ENCODE results near the gene RABGAP1L. TPM values are rescaled to one million over a fixed set of nuclear protein-coding genes. Genes with fewer than 3 reads are reported as not detected.

The RABGAP1L gene
- total and polyA plus RNA-seq, 2 of the 8 experiments (the other 6 are each of a cell fraction or from before 2014, with no cell fraction given), result 33.3 to 156 TPM

GRCh38 chr1:174606471-174606870 lies 447.2 kb downstream of the RABGAP1L start:
- no peak for DNase-seq (ENCODE audit: low read depth in 1 of 2, low spot score in 2 of 2)
- H2BK120ac ChIP-seq (replicated peaks; ENCODE audit: low read depth, low read length), result no peak overlapping the region
- no peak overlapping the region for H2BK5ac ChIP-seq (ENCODE audit: low read depth, low read length)
- H4K5ac ChIP-seq (ENCODE audit: insufficient read length, low read depth, low read length), result no peak overlapping the region
- no peak overlapping the region for H4K8ac ChIP-seq (ENCODE audit: extremely low read depth, insufficient read depth, low read length)
- no peaks in the 10 kb centered on the region for H3K4me1 ChIP-seq (replicated peaks in 1 of 4; ENCODE audit: control insufficient read depth in 3 of 4, insufficient read depth in 4 of 4, low read length in 3 of 4)
- no peak overlapping the region for H3K4ac ChIP-seq (replicated peaks; ENCODE audit: insufficient read length, low read depth, low read length)
- H2BK20ac ChIP-seq (ENCODE audit: low read length), result no peak overlapping the region
- no peak overlapping the region for H3K4me3 ChIP-seq (ENCODE audit: extremely low read depth in 1 of 4, insufficient read depth in 2 of 4, low read depth in 3 of 4, low read length in 4 of 4)
- no peaks in the 10 kb centered on the region for H3K79me2 ChIP-seq (ENCODE audit: control insufficient read depth in 1 of 2, insufficient read depth in 2 of 2, low read length in 2 of 2)
- no peak overlapping the region for H3K9ac ChIP-seq (replicated peaks in 1 of 4; ENCODE audit: extremely low read depth in 1 of 4, low read depth in 3 of 4, low read length in 3 of 4)
- no peak overlapping the region for H2AK5ac ChIP-seq (ENCODE audit: low read depth, low read length)
- H3K56ac ChIP-seq (replicated peaks; ENCODE audit: insufficient read length, low read depth, low read length), result no peak overlapping the region
- H2AFZ ChIP-seq (ENCODE audit: low read length), result no peak overlapping the region
- no peaks in the 10 kb centered on the region for H3K23me2 ChIP-seq (ENCODE audit: low read depth, low read length)
- ChIA-PET POLR2A (ENCODE audit: partially characterized antibody) (no interaction called here), CTCF (ENCODE audit: partially characterized antibody) (no interaction called here)
- H4K20me1 ChIP-seq (replicated peaks in 1 of 2; ENCODE audit: control insufficient read depth in 1 of 2, insufficient read depth in 2 of 2, low read length in 2 of 2), result no peaks in the 10 kb centered on the region
- H3K23ac ChIP-seq (ENCODE audit: insufficient read length), result no peak overlapping the region
- no peak overlapping the region for H3K14ac ChIP-seq (ENCODE audit: insufficient read length)
- no peak overlapping the region for H2BK12ac ChIP-seq (ENCODE audit: low read depth, low read length)
- no peak for FAIRE-seq
- H2BK15ac ChIP-seq (ENCODE audit: low read length), result no peak overlapping the region
- WGBS, 2 experiments (ENCODE audit: extremely low coverage in 1 of 2, insufficient coverage in 1 of 2, insufficient read length in 1 of 2, insufficient replicate concordance in 2 of 2, low coverage in 1 of 2, low lambda C conversion rate in 2 of 2, missing lambda C conversion rate in 1 of 2), result 77% methylated on average over 2 of the region's 2 CpGs; no CpG with 5 or more reads in 1 of the 2 experiments
- no peaks in the 10 kb centered on the region for H3K9me3 ChIP-seq (ENCODE audit: insufficient read depth in 2 of 2, low read depth in 1 of 2, low read length in 1 of 2)
- H3K4me2 ChIP-seq (ENCODE audit: insufficient read depth in 1 of 2, low read depth in 2 of 2, low read length in 2 of 2), result no peak overlapping the region
- TF ChIP-seq POU5F1 (IDR thresholded peaks at IDR 0.05; ENCODE audit: low read depth, low read length) (no peak), CHD2 (IDR thresholded peaks at IDR 0.05; ENCODE audit: low read length) (no peak), ASH2L (IDR thresholded peaks at IDR 0.05; ENCODE audit: low read length) (no peak), TCF12 (IDR thresholded peaks at IDR 0.05; ENCODE audit: low read depth, low read length) (no peak), RFX5 (IDR thresholded peaks at IDR 0.05; ENCODE audit: borderline replicate concordance, low read depth, low read length) (no peak), BACH1 (IDR thresholded peaks at IDR 0.05; ENCODE audit: low read length) (no peak), SRF (IDR thresholded peaks at IDR 0.05; ENCODE audit: low read depth, low read length) (no peak), PHF8 (conservative IDR thresholded peaks at IDR 0.05; ENCODE audit: low read depth, low read length) (no peak), NANOG (IDR thresholded peaks at IDR 0.05; ENCODE audit: insufficient read depth, low read depth, low read length, poor library complexity, severe bottlenecking) (no peak), MAFK (IDR thresholded peaks at IDR 0.05; ENCODE audit: low read depth, low read length) (no peak), HDAC2 (IDR thresholded peaks at IDR 0.05; ENCODE audit: borderline replicate concordance in 1 of 2, low read depth in 2 of 2, low read length in 2 of 2) (no peak), RXRA (IDR thresholded peaks at IDR 0.05; ENCODE audit: insufficient read depth, low read depth, low read length) (no peak), SP4 (IDR thresholded peaks at IDR 0.05; ENCODE audit: low read length) (no peak), BRCA1 (IDR thresholded peaks at IDR 0.05; ENCODE audit: low read depth, low read length) (no peak)
- no peak overlapping the region for H4K91ac ChIP-seq (replicated peaks; ENCODE audit: insufficient read length, low read length)
- no peak overlapping the region for H3K27ac ChIP-seq (ENCODE audit: low read depth, low read length)
- no peaks in the 10 kb centered on the region for H3K79me1 ChIP-seq (ENCODE audit: low read depth, low read length)
- H3K18ac ChIP-seq (ENCODE audit: extremely low read depth, low read length), result no peak overlapping the region
- H3K36me3 ChIP-seq (ENCODE audit: control insufficient read depth in 2 of 4, insufficient read depth in 4 of 4, low read length in 3 of 4), result no peaks in the 10 kb centered on the region
- H3K27me3 ChIP-seq (replicated peaks in 1 of 4; ENCODE audit: control insufficient read depth in 3 of 4, extremely low read depth in 1 of 4, insufficient read depth in 3 of 4, low read length in 3 of 4), result no peaks in the 10 kb centered on the region

Measured in H1 (cell line).